Retina (tissue), 1 donor: ENCODE data around the gene ELP5.

Experiments used
- DNase-seq: peaks from one replicate; pipeline ENCODE4 v3.0.0-alpha.2; 2016

Gene ELP5

DNA sequence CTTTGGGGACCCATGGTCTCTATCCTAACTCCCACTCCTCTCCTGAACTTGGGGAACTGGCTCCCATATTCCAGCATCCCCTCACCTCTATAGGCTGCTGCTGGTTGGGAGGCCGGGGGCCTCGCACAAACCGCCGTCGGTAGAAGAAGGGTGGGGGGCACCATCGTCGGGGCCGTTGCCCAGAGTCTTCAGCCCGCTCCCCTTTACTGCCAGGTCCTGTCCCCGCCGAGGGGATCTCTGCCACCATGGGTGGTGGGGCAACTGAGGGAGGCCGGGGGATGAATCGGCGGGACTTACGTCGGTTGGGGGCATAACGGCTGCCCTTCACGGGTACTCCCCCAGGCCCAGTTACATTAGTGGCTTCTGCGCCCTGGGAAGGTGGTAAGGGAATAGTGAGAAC lies 38.2 kb downstream of the ELP5 start:
- no peak for DNase-seq

GRCh38 chr17:7290685-7291084 lies 38.7 kb downstream of the ELP5 start:
- DNase-seq: no peak

DNA sequence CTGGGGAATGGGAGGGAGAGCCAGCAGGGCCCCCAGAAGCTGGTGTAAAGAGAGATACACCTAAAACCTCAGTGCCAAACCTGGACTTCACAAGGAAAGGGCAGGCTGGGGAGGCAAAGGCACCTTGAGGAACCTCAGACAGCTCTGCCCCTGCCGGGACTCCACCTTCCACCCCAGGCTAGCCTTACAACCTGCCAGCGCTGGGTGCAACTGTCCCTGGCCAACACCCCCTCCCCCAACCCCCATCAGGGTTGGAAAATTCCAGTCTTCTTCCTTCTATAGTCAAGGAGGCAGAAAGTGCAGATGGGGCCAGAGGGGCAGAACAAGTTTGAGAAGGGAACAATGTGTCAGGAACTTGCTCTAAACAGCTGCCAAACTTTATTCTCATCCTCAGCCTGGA lies 40.2 kb downstream of the ELP5 start:
- DNase-seq: no peak

DNA sequence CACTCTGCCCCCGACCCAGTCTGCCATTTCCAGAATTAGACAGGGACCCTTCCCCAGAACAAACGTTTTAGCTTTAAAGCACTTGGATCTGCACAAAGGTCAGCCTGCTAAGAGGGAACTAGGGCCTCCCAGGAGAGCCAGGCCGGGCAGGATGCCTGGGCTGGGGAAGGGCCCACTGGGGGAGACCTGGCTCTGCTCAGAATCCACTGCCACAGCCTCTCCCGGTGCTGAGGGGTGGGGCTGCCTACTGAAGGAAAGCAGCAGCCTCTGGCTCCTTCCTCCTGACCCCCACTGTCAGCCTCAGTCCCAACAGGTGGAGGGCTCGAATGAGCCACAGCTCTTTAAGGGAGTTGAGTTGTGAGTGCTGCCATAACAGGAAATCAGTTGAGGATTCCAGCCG lies 40.7 kb downstream of the ELP5 start:
- DNase-seq: no peak

- no peak for DNase-seq
These were observed 41.1 kb downstream of the ELP5 start for GRCh38 chr17:7293159-7293558.

- peak; percentile 21 for DNase-seq
These were observed 42.0 kb downstream of the ELP5 start for GRCh38 chr17:7293816-7294613.

- DNase-seq: peak; percentile 46
These were observed 42.7 kb downstream of the ELP5 start, which contains the start of gene YBX2 for GRCh38 chr17:7294614-7295153. Gene YBX2, minus strand, starts transcription at chr17:7294639. Its CDS starts 139 bp downstream, at chr17:7294500.

DNA sequence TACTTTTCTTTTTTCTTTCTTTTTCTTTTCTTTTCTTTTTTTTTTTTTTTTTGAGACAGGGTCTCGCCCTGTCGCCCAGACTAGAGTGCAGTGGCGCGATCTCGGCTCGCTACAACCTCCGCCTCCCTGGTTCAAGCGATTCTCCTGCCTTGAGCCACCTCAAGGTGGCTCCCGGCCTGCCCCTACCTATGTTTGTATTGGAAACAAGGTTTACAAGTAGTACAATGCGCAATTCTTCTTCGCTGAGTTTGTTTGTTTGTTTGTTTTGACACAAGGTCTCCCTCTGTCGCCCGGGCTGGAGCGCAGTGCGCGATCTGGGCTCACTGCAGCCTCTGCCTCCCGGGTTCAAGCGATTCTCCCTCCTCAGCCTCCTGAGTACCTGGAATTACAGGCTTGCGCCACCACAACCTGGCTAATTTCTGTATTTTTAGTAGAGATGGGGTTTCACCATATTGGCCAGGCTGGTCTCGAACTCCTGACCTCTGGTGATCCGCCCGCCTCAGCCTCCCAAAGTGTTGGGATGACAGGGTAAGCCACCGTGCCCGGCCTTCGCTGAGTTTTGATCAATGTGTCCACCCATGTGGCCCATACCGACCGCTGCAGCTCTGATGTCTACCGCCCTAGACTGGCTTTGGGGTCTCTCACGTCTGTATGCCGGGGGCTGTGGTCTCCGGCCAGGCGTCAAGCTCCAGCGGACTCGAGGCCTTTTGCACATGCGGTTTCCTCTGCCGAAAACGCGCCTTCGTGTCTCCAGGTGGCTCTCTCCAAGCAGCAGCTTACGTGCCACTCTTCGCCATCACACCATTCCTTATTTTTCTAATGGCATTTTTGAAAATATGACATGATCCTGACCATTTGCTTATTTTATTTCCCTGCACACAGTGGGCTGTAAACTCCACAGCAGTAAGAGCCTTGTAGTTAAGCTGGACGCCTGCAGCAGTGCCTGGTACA lies 43.5 kb downstream of the ELP5 start:
- DNase-seq: peak; percentile 21

- DNase-seq: peak; percentile 97
These were observed 44.3 kb downstream of the ELP5 start for GRCh38 chr17:7296189-7296861.

DNA sequence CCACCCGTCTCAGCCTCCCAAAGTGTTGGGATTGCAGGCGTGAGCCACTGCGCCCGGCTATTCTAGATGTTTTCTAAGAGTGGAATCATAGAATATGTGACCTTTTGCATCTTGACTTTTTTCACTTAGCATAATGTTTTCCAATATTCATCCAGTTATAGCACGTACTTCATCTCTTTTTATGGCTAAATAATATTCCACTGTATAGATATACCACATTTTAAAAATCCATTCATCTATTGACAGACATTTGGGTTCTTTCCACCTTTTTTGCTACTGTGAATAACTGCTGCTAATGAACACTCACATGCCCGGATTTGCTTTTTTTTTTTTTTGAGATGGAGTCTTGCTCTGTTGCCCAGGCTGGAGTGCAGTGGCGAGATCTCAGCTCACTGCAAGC lies 52.2 kb downstream of the ELP5 start:
- no peak for DNase-seq

DNA sequence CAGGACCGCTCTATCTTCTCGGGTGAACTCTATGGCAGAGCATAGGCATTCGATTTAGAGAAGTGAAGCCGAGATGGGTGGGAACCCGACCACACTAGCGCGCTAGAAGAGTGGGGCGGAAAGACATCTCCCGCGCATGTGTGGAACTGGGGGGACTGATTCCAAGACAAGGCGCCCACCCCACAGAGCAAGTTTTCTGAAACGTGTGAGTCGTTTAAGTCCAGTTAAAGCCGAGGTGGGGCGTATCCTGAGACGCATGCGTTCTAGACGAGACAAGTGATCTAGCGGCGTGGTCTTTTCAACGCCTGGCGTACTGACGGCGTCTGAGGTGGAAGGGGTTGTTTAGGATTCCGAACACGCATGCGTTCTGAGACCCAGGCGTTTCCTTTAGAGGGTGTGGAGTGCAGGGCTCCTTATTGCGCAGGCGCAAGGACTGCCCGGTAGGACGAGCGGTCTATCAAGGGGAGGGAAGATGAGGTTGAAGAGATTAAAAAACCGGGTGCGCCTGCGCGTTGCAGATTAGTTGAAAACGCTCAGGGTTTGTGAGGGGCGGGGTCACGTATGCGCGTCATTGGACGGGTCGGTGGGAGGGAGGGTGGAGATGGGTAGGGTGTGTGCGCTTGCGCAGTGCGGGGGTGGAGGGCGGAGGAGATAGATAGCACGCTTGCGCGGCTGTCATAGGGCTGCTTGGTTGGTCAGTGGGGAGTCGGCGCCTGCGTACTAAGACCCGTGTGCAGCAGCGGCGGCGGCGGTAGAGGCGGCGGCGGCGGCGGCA lies 55.1 kb downstream of the ELP5 start, which contains the start of gene EIF5A:
EIF5A (plus strand) TSS at position 718 of the 775 bp plus-strand sequence. CDS start 2,008 bp downstream, outside the sequence.
- peak; percentile 96 for DNase-seq

DNA sequence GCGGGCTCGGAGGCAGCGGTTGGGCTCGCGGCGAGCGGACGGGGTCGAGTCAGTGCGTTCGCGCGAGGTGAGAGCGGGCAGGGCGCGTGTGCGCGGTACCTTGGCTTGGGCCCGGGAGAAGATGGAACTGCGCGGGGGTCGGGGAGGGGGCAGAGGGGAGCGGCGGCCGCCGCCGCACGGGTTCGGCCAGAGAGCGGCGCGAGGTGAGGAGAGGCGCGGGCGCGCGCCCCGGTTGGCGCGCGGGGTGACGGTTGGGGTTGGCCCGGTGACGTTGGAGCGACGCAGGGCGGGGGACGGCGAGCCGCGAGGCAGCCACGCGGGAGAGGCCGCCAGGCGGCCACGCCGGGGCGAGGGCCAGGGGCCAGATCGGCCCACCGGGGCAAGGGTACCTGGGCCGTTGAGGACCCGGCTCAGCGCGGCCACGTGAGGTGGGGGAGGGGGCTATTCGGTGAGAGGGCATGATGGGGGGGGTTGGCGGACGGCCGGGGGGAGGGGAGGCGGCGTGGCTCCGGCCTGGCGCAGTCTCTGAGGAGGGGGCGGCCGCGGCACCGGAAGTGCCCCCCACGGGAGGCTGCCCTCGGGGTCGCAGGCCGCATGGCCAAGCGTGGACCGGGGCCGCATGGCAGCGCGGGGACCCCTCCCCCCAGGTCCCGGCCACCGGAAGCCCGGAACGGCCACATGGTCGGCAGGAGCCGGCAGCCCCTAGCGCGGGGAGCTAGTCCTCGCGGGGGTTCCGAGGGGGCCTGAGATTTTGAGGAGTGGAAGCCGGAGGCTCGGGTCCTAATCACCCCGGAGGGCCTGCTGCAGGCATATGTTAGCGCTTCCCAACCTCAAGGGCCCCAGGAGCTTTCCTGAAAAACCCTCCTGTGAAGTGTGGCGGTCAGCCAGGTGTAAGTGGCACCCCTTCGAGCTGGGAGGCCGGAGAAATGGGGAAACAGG lies 55.9 kb downstream of the ELP5 start:
- no peak for DNase-seq

- DNase-seq: peak; percentile 69
These were observed 56.8 kb downstream of the ELP5 start for GRCh38 chr17:7308625-7309433.
